Endodermal cell (in vitro differentiated cells): ENCODE measurements around the gene SERPINI1. TPM values are rescaled to one million over a fixed set of nuclear protein-coding genes. Genes with fewer than 3 reads are reported as not detected.

Experiments used
- DNase-seq: peaks from one replicate; pipeline ENCODE4 v3.0.0-alpha.2; 2017
- H3K27ac ChIP-seq: 2 replicates; pipeline ENCODE4 v1.5.1; 2013; ENCODE audit warnings: mild to moderate bottlenecking, low read depth, low read length, moderate library complexity
- H3K27me3 ChIP-seq: 2 replicates; pipeline ENCODE4 v1.6.1; 2013; ENCODE audit warnings: mild to moderate bottlenecking, low read length, moderate library complexity; ENCODE audit not compliant: insufficient read depth, control insufficient read depth, poor library complexity, severe bottlenecking
- H3K36me3 ChIP-seq: 2 replicates; pipeline ENCODE4 v1.7.0; 2013; ENCODE audit warnings: mild to moderate bottlenecking, low read length, moderate library complexity; ENCODE audit not compliant: control insufficient read depth, insufficient read depth
- H3K4me1 ChIP-seq: one replicate; pipeline ENCODE4 v1.7.0; 2013; ENCODE audit warnings: low read length; ENCODE audit not compliant: control insufficient read depth, insufficient read depth
- H3K4me3 ChIP-seq: 2 replicates; pipeline ENCODE4 v1.5.1; 2013; ENCODE audit warnings: mild to moderate bottlenecking, low read length, moderate library complexity
- H3K9ac ChIP-seq: 2 replicates; pipeline ENCODE4 v1.6.1; 2013; ENCODE audit warnings: mild to moderate bottlenecking, low read length, moderate library complexity; ENCODE audit not compliant: poor library complexity, severe bottlenecking; ENCODE audit errors: extremely low read depth
- H3K9me3 ChIP-seq: 2 replicates; pipeline ENCODE4 v1.6.1; 2013; ENCODE audit warnings: mild to moderate bottlenecking, low read length, moderate library complexity; ENCODE audit not compliant: control insufficient read depth
- H3K27ac Mint-ChIP-seq: 2 replicates; pipeline ENCODE4 v1.8.0; 2020; ENCODE audit warnings: mixed read lengths
- H3K27me3 Mint-ChIP-seq: 2 replicates; pipeline ENCODE4 v1.8.0; 2021; ENCODE audit warnings: mild to moderate bottlenecking, mixed read lengths; ENCODE audit not compliant: insufficient read depth
- H3K36me3 Mint-ChIP-seq: 2 replicates; pipeline ENCODE4 v1.8.0; 2020; ENCODE audit warnings: low read depth, mixed read lengths
- H3K4me1 Mint-ChIP-seq: 2 replicates; pipeline ENCODE4 v1.8.0; 2020; ENCODE audit warnings: mixed read lengths
- H3K4me3 Mint-ChIP-seq: 2 replicates; pipeline ENCODE4 v1.8.0; 2020; ENCODE audit warnings: mild to moderate bottlenecking, moderate library complexity, mixed read lengths
- H3K9me3 Mint-ChIP-seq: 2 replicates; pipeline ENCODE4 v1.8.0; 2020; ENCODE audit warnings: mild to moderate bottlenecking, mixed read lengths
- CTCF ChIP-seq: fragments of 200-600 bp; sonication (generic); conservative IDR thresholded peaks from 2 replicates; pipeline ENCODE4 v1.5.0; 2021; ENCODE audit warnings: antibody characterized with exemption, mild to moderate bottlenecking
- WGBS, 2 experiments: methylation state at CpG; one replicate each; pipeline versions ENCODE4 v1.1.5 to v1.1.7; 2013; ENCODE audit warnings: missing lambda C conversion rate in 2 of 2, mixed read lengths in 1 of 2; ENCODE audit not compliant: insufficient coverage in 1 of 2, insufficient read length in 1 of 2; 5-methylcytosine and 5-hydroxymethylcytosine counted together
- total RNA-seq, 2 donors: library from RNA; stranded (reverse); fragmentation: NEBNext Ultra II Directional in 1 of 2; extraction: Animal tissue kit (Norgen Biotek cat#: 25700) in 1 of 2; gene quantifications; 2 replicates in 1 of 2; 3 replicates in 1 of 2; pipeline ENCODE4 v1.2.1, GENCODE V29; 2021

Gene SERPINI1
- total RNA-seq, 2 donors from 2014 or later, result 16.1 to 21.2 TPM

- no peaks in the 10 kb centered on the region for H3K36me3 Mint-ChIP-seq
- H3K4me1 ChIP-seq, result no peaks in the 10 kb centered on the region
- no peaks in the 10 kb centered on the region for H3K27me3 ChIP-seq
- H3K9ac ChIP-seq, result no peak overlapping the region
- DNase-seq, result no peak
- no peak overlapping the region for H3K4me3 ChIP-seq
- no peaks in the 10 kb centered on the region for H3K36me3 ChIP-seq
- H3K4me1 Mint-ChIP-seq, result no peaks in the 10 kb centered on the region
- no peak overlapping the region for H3K27ac Mint-ChIP-seq
- H3K9me3 ChIP-seq, result no peaks in the 10 kb centered on the region
- H3K27ac ChIP-seq, result no peak overlapping the region
- H3K9me3 Mint-ChIP-seq, result no peaks in the 10 kb centered on the region
- H3K4me3 Mint-ChIP-seq, result no peak overlapping the region
- TF ChIP-seq CTCF, result no peak
- H3K27me3 Mint-ChIP-seq, result no peaks in the 10 kb centered on the region
These were observed 74.7 kb downstream of the SERPINI1 start for GRCh38 chr3:167810236-167810635.

GRCh38 chr3:167811031-167811430 is 75.5 kb downstream of the SERPINI1 start:
- Histone ChIP-seq H3K27me3 (no peaks in the 10 kb centered on the region), H3K9ac (no peak overlapping the region), H3K27ac (no peak overlapping the region), H3K4me3 (no peak overlapping the region), H3K9me3 (no peaks in the 10 kb centered on the region), H3K36me3 (no peaks in the 10 kb centered on the region), H3K4me1 (no peaks in the 10 kb centered on the region)
- Mint-ChIP-seq H3K4me1 (no peaks in the 10 kb centered on the region), H3K9me3 (no peaks in the 10 kb centered on the region), H3K4me3 (no peak overlapping the region), H3K27ac (no peak overlapping the region), H3K27me3 (no peaks in the 10 kb centered on the region), H3K36me3 (no peaks in the 10 kb centered on the region)
- no peak for DNase-seq
- no peak for TF ChIP-seq CTCF

GRCh38 chr3:167813169-167814123 is 77.9 kb downstream of the SERPINI1 start:
- no peak overlapping the region for H3K27ac ChIP-seq
- Mint-ChIP-seq H3K27ac (no peak overlapping the region), H3K9me3 (no peaks in the 10 kb centered on the region), H3K4me3 (no peak overlapping the region), H3K4me1 (no peaks in the 10 kb centered on the region), H3K27me3 (no peaks in the 10 kb centered on the region), H3K36me3 (no peaks in the 10 kb centered on the region)
- H3K9ac ChIP-seq, result no peak overlapping the region
- DNase-seq, result no peak
- no peaks in the 10 kb centered on the region for H3K4me1 ChIP-seq
- WGBS, 2 experiments, result 90% methylated on average over 4 to 6 of the region's 6 CpGs
- no peak for TF ChIP-seq CTCF
- no peak overlapping the region for H3K4me3 ChIP-seq
- H3K36me3 ChIP-seq, result no peaks in the 10 kb centered on the region
- H3K9me3 ChIP-seq, result no peaks in the 10 kb centered on the region
- H3K27me3 ChIP-seq, result no peaks in the 10 kb centered on the region
